Effector memory CD8-positive, alpha-beta T cell (primary cell): ENCODE results near the gene HNRNPDL.

Experiments
- ATAC-seq: fragments of 150-1000 bp; cut with Tn5 transposase; replicated peaks from 2 replicates; pipeline ENCODE4 v1.10.0; 2021; ENCODE audit warnings: mild to moderate bottlenecking, moderate library complexity
- DNase-seq, 3 experiments: peaks; one replicate each; pipeline ENCODE4 v3.0.0; 2021
- H3K27ac Mint-ChIP-seq, 2 donors: one replicate each; pipeline ENCODE4 v1.8.0; 2022; ENCODE audit warnings: mild to moderate bottlenecking in 2 of 2, mixed read lengths in 2 of 2, moderate library complexity in 2 of 2
- H3K27me3 Mint-ChIP-seq, 2 donors: one replicate each; pipeline ENCODE4 v1.8.0; 2022; ENCODE audit warnings: mixed read lengths in 2 of 2
- H3K36me3 Mint-ChIP-seq: one replicate; pipeline ENCODE4 v1.8.0; 2022; ENCODE audit warnings: mild to moderate bottlenecking, moderate library complexity, mixed read lengths; ENCODE audit not compliant: insufficient read depth
- H3K4me1 Mint-ChIP-seq, 2 donors: one replicate each; pipeline ENCODE4 v1.8.0; 2022; ENCODE audit warnings: low read depth in 2 of 2, mixed read lengths in 2 of 2
- H3K4me3 Mint-ChIP-seq, 2 donors: one replicate each; pipeline ENCODE4 v1.8.0; 2022; ENCODE audit warnings: mild to moderate bottlenecking in 2 of 2, mixed read lengths in 2 of 2, moderate library complexity in 2 of 2
- H3K9me3 Mint-ChIP-seq, 2 donors: one replicate each; pipeline ENCODE4 v1.8.0; 2022; ENCODE audit warnings: mixed read lengths in 2 of 2

The HNRNPDL gene

DNA sequence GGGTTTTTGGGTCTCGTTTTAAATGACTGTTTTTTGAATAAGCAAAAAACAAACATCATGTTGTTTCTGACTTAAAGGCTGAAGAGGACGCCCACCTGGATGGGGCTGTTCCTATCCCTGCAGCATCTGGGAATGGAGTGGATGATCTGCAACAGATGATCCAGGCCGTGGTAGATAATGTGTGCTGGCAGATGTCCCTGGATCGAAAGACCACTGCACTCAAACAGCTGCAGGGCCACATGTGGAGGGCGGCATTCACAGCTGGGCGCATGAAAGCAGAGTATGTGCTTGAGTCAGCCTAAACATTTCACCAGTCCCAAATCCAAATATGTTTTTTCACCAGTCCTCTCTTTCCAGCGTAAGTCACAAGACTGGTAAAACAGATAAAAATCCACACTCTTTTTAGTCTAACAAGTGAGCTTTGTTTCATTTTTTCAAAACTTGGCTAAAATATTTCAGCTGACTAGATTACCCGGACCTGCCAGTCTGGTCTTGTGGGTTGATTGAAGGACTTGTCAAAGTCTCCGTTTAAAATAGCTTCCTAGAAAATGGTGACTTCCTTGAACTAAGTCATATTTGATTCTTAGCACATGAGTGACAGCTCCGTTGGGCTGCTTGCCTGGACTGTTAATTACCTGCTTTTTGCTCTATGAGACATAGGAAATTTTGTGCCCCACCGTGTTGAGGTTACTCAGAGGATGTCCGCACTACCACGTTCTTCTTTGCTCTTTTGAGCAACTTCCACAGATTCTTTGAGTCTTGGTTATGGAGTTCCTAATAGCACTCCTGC, 20.9 kb upstream of the HNRNPDL start:
- Mint-ChIP-seq H3K4me3 (no peak overlapping the region), H3K9me3 (no peaks in the 10 kb centered on the region), H3K36me3 (peaks cover 84% of the 10 kb centered on the region), H3K27ac (no peak overlapping the region), H3K27me3 (no peaks in the 10 kb centered on the region), H3K4me1 (peaks cover 4 to 16% of the 10 kb centered on the region in 2 donors)
- DNase-seq = no peak
- ATAC-seq = no peak

DNA sequence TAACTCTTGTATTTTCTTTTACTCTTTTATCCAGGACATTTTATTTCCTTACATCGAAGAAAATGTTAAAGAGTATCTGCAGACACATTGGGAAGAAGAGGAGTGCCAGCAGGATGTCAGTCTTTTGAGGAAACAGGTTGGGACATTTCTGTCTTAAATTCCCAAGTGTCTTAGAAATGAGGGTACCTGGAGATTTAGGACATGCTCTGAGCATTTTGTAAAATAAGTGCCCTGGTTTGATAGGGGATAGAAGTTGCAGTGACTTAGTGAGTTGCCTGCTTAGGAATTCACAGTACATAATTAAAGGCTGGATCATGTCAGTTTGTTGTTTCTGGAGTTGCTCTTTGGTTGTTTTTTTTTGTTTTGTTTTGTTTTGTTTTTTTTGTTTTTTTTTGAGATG, 17.6 kb upstream of the HNRNPDL start:
- DNase-seq (no peak), ATAC-seq (no peak)
- H3K4me3 Mint-ChIP-seq = no peak overlapping the region
- no peaks in the 10 kb centered on the region for H3K27me3 Mint-ChIP-seq
- peaks cover 62% of the 10 kb centered on the region for H3K36me3 Mint-ChIP-seq
- H3K27ac Mint-ChIP-seq = peak overlapping the region in 1 of 2 donors; percentile 58
- peaks cover 11 to 19% of the 10 kb centered on the region in 2 donors for H3K4me1 Mint-ChIP-seq
- H3K9me3 Mint-ChIP-seq = no peaks in the 10 kb centered on the region

DNA sequence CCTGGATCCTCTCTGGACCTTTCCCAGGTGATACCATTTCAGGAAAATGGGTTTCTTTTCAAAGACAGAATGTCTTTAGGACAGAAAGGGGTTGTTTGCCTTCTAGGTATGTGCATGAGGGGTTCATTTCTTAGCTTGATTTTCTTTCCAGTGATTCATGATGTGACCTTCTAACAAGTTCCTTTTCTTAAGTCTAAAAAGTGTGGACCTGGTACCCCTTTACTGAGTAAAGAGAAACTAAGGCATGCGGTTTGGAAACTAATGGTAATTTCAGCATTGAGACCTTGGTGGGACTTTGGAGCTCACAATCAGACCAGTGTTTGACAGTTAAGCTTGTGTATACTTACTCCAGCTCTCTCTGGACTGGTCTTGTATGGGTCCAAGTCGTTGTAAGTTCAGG, 8.8 kb upstream of the HNRNPDL start:
- Mint-ChIP-seq H3K27me3 (no peaks in the 10 kb centered on the region), H3K9me3 (no peaks in the 10 kb centered on the region), H3K4me3 (no peak overlapping the region), H3K36me3 (peaks cover 25% of the 10 kb centered on the region), H3K27ac (peak overlapping the region; percentile 6 to 13), H3K4me1 (peaks cover 38 to 49% of the 10 kb centered on the region in 2 donors)
- DNase-seq (no peak), ATAC-seq (no peak)

DNA sequence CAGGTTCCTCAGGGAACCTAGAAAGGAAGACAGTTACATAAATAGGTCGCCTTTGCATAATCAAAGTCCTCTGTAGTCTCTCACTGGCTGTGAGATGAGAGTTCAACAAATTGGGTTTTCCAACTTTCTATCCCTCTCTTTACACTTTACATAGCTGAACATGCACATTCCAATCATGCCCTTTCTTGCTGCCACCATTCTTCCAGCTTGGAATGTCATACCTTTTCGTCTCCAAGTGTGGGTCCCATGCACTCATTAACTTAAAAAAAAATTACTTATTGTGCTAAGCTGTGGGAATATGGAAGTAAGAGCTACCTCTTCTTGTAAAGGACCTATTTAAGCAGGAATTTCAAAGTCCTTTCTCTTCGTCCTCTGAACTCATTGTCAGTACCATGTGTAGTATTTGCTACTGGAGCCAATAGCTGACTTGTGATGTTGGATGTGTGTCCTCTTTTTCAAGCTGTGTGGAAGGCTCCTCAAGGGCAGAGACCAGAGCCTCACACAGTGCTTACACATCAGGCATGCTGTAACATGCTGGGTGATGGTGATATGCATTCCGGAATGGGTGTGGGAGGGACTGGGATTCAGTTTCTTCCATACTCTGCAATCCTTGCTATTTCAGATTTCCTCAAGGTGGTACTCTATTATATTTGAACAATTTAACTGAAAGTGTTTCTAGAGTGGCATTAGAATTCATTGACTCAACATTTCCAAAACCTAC, 7.2 kb upstream of the HNRNPDL start:
- DNase-seq (no peak), ATAC-seq (no peak)
- no peaks in the 10 kb centered on the region for H3K9me3 Mint-ChIP-seq
- H3K4me1 Mint-ChIP-seq = peaks cover 44 to 62% of the 10 kb centered on the region in 2 donors
- H3K27me3 Mint-ChIP-seq = no peaks in the 10 kb centered on the region
- peaks cover 25% of the 10 kb centered on the region for H3K36me3 Mint-ChIP-seq
- H3K4me3 Mint-ChIP-seq = no peak overlapping the region
- peak overlapping the region in 1 of 2 donors; percentile 14 for H3K27ac Mint-ChIP-seq

DNA sequence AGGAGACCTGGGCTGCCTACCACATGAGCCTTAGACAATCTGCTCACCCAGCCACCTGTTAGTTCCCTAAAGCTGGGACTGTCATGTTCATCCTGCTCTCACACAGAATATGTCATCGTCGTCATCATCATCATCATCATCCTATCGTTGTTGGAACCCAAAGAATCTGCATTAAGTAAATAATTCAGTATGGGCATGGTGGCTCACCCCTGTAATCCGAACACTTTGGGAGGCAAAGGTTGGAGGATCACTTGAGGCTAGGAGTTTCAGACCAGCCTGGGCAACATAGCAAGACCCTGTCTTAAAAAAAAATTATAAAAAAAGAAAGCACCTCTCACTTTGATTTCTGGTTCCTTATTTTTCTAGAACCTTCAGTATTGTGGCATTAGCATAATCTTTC, 6.5 kb upstream of the HNRNPDL start:
- no peak overlapping the region for H3K4me3 Mint-ChIP-seq
- no peak for ATAC-seq

DNA sequence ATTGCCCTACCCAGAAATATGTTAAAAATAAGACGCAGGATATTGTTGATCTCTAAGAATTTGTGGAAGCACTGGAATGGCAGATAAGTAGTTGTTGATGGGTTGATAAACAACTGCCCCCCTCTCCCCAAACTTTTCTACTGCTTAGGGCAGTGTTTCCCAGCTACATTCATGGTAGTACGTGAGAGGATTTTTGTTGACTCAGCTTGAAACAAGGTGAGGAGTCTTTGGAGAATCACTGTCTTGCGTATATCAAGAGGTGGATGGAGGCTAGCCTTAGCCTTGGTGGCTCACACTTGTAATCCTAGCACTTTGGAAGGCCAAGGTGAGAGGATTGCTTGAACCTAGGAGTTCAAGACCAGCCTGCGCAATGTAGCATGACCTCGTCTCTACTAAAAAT, 5.9 kb upstream of the HNRNPDL start:
- Mint-ChIP-seq H3K27ac (peak overlapping the region; percentile 35 to 53), H3K36me3 (peaks cover 31% of the 10 kb centered on the region), H3K9me3 (no peaks in the 10 kb centered on the region), H3K4me1 (peaks cover 42 to 68% of the 10 kb centered on the region in 2 donors), H3K4me3 (no peak overlapping the region), H3K27me3 (no peaks in the 10 kb centered on the region)
- ATAC-seq (no peak), DNase-seq (no peak)

More for the DNA sequence above, 6.5 kb upstream of the HNRNPDL start:
- Mint-ChIP-seq H3K27ac (peak overlapping the region; percentile 35 to 53), H3K4me1 (peaks cover 40 to 66% of the 10 kb centered on the region in 2 donors), H3K9me3 (no peaks in the 10 kb centered on the region), H3K36me3 (peaks cover 25% of the 10 kb centered on the region), H3K27me3 (no peaks in the 10 kb centered on the region)
- no peak for DNase-seq

DNA sequence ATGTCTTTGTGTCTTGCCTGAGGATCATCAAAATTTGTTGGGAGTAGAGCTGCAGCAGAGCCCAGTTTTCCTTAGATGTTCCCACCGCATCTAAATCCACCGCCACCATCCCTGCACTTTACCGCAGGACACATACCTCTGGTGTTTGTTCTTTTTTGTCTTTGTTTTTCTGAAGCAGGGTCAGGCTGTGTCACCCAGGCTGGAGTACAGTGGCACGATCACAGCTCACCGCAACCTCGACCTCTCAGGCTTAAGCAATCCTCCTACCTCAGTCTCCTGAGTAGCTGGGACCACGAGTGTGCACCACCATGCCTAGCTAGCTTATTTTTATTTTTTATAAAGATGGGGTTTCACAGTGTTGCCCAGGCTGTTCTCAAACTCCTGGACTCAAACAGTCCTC, 4.7 kb upstream of the HNRNPDL start:
- H3K27me3 Mint-ChIP-seq = no peaks in the 10 kb centered on the region
- no peak for DNase-seq
- peaks cover 40 to 64% of the 10 kb centered on the region in 2 donors for H3K4me1 Mint-ChIP-seq
- ATAC-seq = no peak
- H3K27ac Mint-ChIP-seq = no peak overlapping the region
- H3K4me3 Mint-ChIP-seq = no peak overlapping the region
- H3K36me3 Mint-ChIP-seq = peaks cover 39% of the 10 kb centered on the region
- H3K9me3 Mint-ChIP-seq = no peaks in the 10 kb centered on the region

DNA sequence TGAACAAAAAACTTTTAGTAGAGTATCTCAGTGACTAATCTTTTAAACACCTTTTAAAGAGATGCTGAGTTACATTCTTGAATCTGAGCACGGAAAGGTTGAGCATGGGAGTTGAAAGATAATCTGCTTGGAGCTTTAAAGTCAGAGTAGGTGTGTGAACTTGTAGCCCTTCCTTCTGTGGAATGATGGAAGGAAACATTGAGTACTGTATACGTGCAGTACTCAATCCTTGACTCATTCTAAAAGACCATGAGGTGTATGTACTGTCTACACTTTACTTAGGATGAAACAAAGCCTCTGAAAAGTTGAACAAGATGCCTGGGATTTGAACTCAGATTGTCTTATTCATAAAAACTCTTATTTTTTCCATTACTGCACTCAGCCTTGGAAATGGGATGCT, 3.5 kb upstream of the HNRNPDL start:
- Mint-ChIP-seq H3K9me3 (no peaks in the 10 kb centered on the region), H3K4me3 (no peak overlapping the region), H3K36me3 (peaks cover 50% of the 10 kb centered on the region), H3K27me3 (no peaks in the 10 kb centered on the region), H3K27ac (no peak overlapping the region), H3K4me1 (peaks cover 38 to 63% of the 10 kb centered on the region in 2 donors)
- ATAC-seq (no peak), DNase-seq (no peak)

DNA sequence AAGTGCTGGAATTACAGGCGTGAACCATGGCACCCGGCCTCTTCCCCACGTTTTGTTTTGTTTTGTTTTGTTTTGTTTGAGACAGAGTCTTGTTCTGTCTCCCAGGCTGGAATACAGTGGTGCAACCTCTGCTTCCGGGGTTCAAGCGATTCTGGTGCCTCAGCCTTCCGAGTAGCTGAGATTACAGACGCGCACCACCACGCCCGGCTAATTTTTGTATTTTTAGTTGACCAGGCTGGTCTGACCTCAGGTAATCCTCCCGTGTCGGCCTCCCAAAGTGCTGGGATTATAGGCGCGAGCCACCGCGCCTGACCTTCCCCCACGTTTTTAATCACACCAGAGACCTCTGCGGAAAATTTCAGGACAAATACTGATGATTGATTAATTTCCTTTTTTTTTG, 2.3 kb upstream of the HNRNPDL start:
- no peak for DNase-seq
- no peaks in the 10 kb centered on the region for H3K27me3 Mint-ChIP-seq
- ATAC-seq = no peak
- H3K27ac Mint-ChIP-seq = no peak overlapping the region
- peak overlapping the region; percentile 13 to 17 for H3K4me3 Mint-ChIP-seq
- peaks cover 43 to 68% of the 10 kb centered on the region in 2 donors for H3K4me1 Mint-ChIP-seq
- H3K9me3 Mint-ChIP-seq = no peaks in the 10 kb centered on the region
- H3K36me3 Mint-ChIP-seq = peaks cover 58% of the 10 kb centered on the region

DNA sequence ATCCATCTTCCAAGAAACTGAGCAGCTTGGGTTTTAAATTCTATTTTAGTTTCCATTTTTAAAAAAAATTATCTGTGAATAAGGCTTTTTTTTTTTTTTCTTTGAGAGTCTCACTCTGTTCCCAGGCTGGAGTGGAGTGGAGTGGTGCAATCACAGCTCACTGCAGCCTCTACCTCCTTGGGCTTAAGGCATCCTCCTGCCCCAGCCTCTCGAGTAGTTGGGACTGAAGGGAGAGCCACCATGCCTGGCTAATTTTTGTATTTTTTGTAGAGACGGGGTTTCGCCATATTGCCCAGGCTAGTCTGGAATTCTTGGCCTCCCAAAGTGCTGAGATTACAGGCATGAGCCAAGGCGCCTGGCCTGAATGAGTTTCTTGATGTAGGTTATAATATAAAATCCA, 1.6 kb upstream of the HNRNPDL start:
- peaks cover 45 to 68% of the 10 kb centered on the region in 2 donors for H3K4me1 Mint-ChIP-seq
- peak overlapping the region; percentile 100 for H3K4me3 Mint-ChIP-seq
- peak overlapping the region in 1 of 2 donors; percentile 99 for H3K27ac Mint-ChIP-seq
- H3K36me3 Mint-ChIP-seq = peaks cover 59% of the 10 kb centered on the region
- DNase-seq (no peak), ATAC-seq (no peak)
- H3K9me3 Mint-ChIP-seq = no peaks in the 10 kb centered on the region
- H3K27me3 Mint-ChIP-seq = no peaks in the 10 kb centered on the region

DNA sequence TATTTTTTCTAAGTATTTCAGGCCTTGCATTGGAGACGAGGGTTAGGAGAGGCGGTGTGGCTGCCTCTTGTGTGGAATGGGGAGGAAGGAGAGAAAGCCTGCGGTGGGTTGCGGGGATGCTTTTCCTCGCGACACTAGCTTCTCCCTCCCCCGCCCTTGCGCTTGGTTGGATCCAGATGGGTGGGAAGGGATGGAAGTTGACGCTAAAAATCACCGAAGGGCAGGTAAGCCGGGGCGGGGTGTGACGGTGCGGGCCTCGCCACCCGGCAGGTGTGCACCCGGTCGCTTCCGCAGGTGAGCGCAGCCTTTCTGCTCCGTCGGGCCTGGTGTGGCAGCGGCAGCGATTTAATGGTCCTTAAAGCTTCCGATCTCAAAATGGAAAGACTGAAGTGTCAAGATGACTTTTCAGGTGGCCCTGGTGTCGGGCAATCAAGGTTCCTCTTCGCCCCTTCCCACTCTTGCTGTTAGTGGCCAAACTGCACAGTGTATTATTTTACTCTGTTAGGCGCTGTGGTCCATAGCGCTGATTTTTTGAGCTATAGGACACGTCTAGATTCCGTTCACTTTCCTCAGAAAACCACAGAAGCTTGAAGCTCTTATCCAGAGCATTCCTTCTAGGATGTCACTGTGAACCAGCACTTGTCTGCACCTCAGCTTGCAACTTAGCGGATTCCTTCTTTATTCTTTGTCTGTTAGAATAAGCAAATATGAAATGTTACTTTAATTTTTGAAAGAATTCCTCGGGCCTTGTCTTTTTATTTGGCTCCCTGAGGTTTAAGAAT, 893 bp upstream of the HNRNPDL start:
- peak overlapping the region; percentile 100 for H3K4me3 Mint-ChIP-seq
- H3K27ac Mint-ChIP-seq = peak overlapping the region; percentile 99
- ATAC-seq (no peak), DNase-seq (peak; percentile 25 to 28 (median 26))
- H3K9me3 Mint-ChIP-seq = no peaks in the 10 kb centered on the region
- peaks cover 45 to 69% of the 10 kb centered on the region in 2 donors for H3K4me1 Mint-ChIP-seq
- H3K36me3 Mint-ChIP-seq = peaks cover 63% of the 10 kb centered on the region
- no peaks in the 10 kb centered on the region for H3K27me3 Mint-ChIP-seq

DNA sequence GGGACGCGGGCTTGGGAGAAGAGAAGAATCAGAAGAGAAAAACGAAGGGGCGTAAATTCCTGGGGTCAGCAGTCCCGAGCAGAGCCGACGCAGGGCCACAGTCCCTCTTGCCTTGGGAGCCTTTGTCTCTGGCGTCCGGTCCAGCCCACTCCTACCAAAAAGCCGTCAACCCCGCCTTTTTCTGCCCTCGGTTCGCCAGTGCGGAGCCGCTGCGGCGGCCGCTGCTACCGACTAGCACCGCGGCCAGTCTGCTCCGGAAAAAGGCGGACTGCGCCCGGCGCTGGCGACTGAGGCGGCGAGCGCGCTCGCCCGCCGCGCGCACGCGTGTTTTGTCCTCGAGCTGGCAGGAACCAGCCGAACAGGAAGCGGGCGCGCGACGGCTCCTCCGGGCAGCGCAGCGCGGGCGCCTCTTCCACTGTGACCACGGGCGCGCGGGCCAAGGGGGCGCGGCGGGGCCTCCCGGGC, 502 bp downstream of the HNRNPDL start:
- Mint-ChIP-seq H3K4me1 (peaks cover 44 to 66% of the 10 kb centered on the region in 2 donors), H3K27ac (peak overlapping the region; percentile 99), H3K27me3 (no peaks in the 10 kb centered on the region), H3K4me3 (peak overlapping the region; percentile 100), H3K9me3 (no peaks in the 10 kb centered on the region), H3K36me3 (peaks cover 77% of the 10 kb centered on the region)
- ATAC-seq (peak; percentile 44), DNase-seq (peak; percentile 69 to 70 (median 69))
